Measurements from ENCODE around the gene TBC1D10A.
A peak's percentile ranks its signal among the peaks of the same experiment; 100 is the strongest.

Gene TBC1D10A

GRCh38 chr22:30326706-30327362 is at the start of gene TBC1D10A:
Gene TBC1D10A (minus strand): TSS chr22:30326941. CDS start chr22:30326881, 60 bp downstream.
- DNase-seq, result no peak

GRCh38 chr22:30375312-30375849 is 48.6 kb upstream of the TBC1D10A start:
- DNase-seq, result no peak

GRCh38 chr22:30373331-30374325 is 46.9 kb upstream of the TBC1D10A start:
- no peak for DNase-seq

- DNase-seq, result no peak
Measured at GRCh38 chr22:30372915-30373314, 46.2 kb upstream of the TBC1D10A start.

- no peak for DNase-seq
Measured at GRCh38 chr22:30371981-30372380, 45.2 kb upstream of the TBC1D10A start.

- DNase-seq, result no peak
Measured at GRCh38 chr22:30371321-30371720, 44.6 kb upstream of the TBC1D10A start.

GRCh38 chr22:30370641-30371230 is 44.0 kb upstream of the TBC1D10A start:
- no peak for DNase-seq

- DNase-seq, result no peak
Measured at GRCh38 chr22:30368420-30368819, 41.7 kb upstream of the TBC1D10A start.

GRCh38 chr22:30365891-30366290 is 39.1 kb upstream of the TBC1D10A start:
- no peak for DNase-seq

- no peak for DNase-seq
Measured at GRCh38 chr22:30362651-30363281, 36.0 kb upstream of the TBC1D10A start.

- DNase-seq, result no peak
Measured at GRCh38 chr22:30361916-30362650, 35.3 kb upstream of the TBC1D10A start.

- no peak for DNase-seq
Measured at GRCh38 chr22:30358541-30358940, 31.8 kb upstream of the TBC1D10A start.

- DNase-seq, result no peak
Measured at GRCh38 chr22:30357650-30358215, 31.0 kb upstream of the TBC1D10A start.

GRCh38 chr22:30357236-30357570 is 30.5 kb upstream of the TBC1D10A start:
- no peak for DNase-seq

GRCh38 chr22:30356449-30357235 is 29.9 kb upstream of the TBC1D10A start, which contains the start of the genes CCDC157 and SF3A1:
Gene CCDC157 (plus strand): TSS chr22:30357007. CDS start chr22:30366001, 8,994 bp downstream.
Gene SF3A1 (minus strand): TSS chr22:30356894. CDS start chr22:30356792, 102 bp downstream.
- DNase-seq, result peak; percentile 20

- no peak for DNase-seq
Measured at GRCh38 chr22:30354644-30355043, 27.9 kb upstream of the TBC1D10A start.

- DNase-seq, result no peak
Measured at GRCh38 chr22:30351226-30351625, 24.5 kb upstream of the TBC1D10A start.

GRCh38 chr22:30348809-30349208 is 22.1 kb upstream of the TBC1D10A start:
- no peak for DNase-seq

- DNase-seq, result no peak
Measured at GRCh38 chr22:30348404-30348803, 21.7 kb upstream of the TBC1D10A start.

GRCh38 chr22:30347255-30347892 is 20.6 kb upstream of the TBC1D10A start:
- no peak for DNase-seq
